DND-41 (cell line): ENCODE measurements around the gene MYH15.

Experiments used
- EZH2 ChIP-seq: IDR thresholded peaks from 3 replicates; pipeline ENCODE4 v1.6.1; 2012; ENCODE audit warnings: borderline replicate concordance, low read depth, mild to moderate bottlenecking, moderate library complexity, low read length, inconsistent platforms; ENCODE audit not compliant: severe bottlenecking
- TF ChIP-seq, protein P1 (sequence below): IDR thresholded peaks from 2 replicates; pipeline ENCODE4 v1.5.1; 2012; ENCODE audit warnings: borderline replicate concordance, low read length, moderate library complexity, mild to moderate bottlenecking; ENCODE audit not compliant: poor library complexity, severe bottlenecking; ENCODE audit errors: extremely low read depth

DNA sequence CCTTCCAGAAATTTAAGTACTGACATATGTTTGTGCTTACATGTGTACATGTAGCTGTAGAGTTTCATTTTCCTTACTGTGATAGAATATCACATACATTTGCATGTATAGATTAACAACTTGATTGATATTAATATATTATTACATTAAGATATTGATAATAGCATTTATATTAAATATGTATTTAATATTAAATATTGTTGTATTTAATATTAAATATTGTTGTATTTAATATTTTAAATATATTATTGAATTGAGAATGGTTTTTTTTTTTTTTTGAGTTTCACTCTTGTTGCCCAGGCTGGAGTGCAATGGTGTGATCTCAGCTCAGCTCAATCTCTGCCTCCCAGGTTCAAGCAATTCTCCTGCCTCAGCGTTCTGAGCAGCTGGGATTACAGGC is 76.5 kb downstream of the MYH15 start:
- TF ChIP-seq, protein P1, sequence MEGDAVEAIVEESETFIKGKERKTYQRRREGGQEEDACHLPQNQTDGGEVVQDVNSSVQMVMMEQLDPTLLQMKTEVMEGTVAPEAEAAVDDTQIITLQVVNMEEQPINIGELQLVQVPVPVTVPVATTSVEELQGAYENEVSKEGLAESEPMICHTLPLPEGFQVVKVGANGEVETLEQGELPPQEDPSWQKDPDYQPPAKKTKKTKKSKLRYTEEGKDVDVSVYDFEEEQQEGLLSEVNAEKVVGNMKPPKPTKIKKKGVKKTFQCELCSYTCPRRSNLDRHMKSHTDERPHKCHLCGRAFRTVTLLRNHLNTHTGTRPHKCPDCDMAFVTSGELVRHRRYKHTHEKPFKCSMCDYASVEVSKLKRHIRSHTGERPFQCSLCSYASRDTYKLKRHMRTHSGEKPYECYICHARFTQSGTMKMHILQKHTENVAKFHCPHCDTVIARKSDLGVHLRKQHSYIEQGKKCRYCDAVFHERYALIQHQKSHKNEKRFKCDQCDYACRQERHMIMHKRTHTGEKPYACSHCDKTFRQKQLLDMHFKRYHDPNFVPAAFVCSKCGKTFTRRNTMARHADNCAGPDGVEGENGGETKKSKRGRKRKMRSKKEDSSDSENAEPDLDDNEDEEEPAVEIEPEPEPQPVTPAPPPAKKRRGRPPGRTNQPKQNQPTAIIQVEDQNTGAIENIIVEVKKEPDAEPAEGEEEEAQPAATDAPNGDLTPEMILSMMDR = no peak
- no peak for TF ChIP-seq EZH2
